NCI-H146 (cell line): ENCODE data around the gene ABCA7.

Source experiments
- DNase-seq: peaks from one replicate; lab custom pipeline; 2025; lab: John Stamatoyannopoulos, UW

The ABCA7 gene

DNA sequence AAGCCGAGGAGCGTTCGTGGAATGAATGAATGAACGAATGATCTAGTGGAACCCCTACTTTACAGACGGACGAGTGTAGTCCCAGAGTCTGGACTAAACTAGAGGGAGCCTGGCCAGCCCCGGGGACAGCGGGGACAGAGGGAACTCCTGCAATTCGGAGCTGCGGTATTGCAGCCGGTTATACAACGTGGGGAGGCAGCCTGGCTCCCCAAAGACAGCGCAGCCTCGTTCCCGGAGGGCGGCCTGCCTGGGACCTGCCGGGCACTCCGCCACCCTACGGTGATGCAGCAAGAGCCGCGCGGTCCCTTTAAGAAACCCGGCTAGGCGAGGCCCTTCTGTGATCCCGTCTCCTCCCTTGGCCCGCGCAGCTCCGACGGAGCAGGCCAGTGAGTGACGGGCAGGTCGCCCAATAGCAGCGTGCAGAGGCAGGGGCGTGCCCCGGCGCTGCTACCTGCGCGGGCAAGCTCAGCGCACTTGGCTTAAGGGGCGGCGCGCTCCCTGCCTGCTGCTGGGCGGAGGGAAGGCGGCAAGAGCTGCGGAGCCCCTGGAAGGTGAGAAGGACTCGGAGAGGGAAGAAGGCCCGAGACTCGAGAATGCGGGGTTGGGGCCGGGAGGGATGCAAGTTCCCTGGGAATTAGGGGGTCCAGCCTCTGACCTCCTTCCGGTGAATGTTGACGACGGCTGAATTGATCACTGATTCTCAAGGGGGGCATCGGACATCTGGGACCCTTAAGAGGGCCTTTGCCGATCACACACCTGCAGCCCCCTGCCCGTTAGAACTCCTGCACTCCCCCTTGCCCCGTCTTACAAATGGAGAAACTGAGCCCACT, at the start of gene ABCA7:
TSS of gene ABCA7 (plus strand) at position 462 of the 830 bp plus-strand sequence. CDS start 1,255 bp downstream, outside the sequence.
- DNase-seq = peak; percentile 93

GRCh38 chr19:990119-990571, 49.8 kb upstream of the ABCA7 start:
- no peak for DNase-seq

DNA sequence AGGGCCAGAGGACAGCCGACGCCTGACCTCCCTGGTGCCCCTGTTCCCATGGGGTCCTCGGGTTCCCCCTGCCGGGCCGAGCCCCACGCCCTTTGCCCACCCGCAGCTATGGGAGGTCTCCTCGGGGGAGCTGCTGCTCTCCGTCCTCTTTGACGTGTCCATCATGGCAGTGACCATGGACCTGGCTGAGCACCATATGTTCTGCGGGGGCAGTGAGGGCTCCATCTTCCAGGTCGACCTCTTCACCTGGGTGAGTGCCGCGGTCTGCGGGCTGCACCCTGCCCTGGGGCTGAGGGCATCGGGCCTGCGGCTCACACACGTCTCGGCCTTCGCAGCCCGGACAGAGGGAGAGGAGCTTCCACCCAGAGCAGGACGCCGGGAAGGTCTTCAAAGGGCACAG, 49.2 kb upstream of the ABCA7 start:
- no peak for DNase-seq

- no peak for DNase-seq
Measured at GRCh38 chr19:991174-991931, 48.6 kb upstream of the ABCA7 start.

GRCh38 chr19:991932-992669, 47.8 kb upstream of the ABCA7 start:
- no peak for DNase-seq

- no peak for DNase-seq
Measured at GRCh38 chr19:992670-993055, 47.2 kb upstream of the ABCA7 start.

DNA sequence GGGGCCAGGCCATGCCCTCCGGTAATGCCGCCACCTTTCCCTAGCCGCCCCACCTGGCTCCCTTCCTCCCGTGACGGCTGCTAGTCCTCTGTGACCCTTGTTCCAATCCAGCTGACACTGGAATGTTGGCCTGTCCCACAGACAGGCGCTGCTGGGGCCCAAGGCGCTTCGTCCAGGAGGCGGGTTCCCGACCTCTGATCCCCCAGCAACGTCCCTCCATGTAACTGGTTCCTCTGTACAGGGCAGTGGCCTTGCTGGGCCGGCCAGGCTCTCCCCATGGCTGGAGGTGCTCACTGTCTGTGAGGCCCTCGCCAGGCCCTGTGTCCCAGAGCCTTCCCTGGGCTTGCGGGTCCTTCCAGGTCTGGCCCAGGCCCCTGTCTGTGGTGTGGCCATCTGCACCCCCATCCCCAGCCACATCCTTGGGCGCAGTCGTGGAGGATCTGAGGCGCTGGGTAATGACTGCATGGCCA, 46.5 kb upstream of the ABCA7 start:
- DNase-seq = no peak

DNA sequence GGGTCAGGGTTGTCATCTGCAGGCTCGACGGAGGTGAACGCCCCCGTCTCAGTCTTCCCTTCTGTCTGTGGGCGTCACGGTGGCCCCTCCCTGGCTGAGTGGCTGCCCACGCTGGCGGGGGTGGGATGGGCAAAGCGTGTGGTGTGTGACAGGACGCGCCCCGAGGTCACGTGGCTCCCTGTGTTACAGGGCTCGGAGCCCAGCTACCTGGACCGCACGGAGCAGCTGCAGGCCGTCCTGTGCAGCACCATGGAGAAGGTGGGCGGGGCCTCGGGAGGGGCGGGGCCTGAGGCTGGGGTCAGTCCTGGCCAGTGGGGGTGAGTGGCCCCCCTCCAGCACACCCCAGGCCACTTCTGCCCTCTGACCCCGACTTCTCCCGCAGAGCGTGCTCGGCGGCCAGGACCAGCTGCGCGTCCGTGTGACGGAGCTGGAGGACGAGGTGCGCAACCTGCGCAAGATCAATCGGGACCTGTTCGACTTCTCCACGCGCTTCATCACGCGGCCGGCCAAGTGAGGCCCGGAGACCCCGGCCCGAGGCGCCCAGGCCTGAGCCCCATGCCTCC, 46.0 kb upstream of the ABCA7 start:
- DNase-seq = no peak

GRCh38 chr19:994516-994915, 45.4 kb upstream of the ABCA7 start:
- DNase-seq = no peak

DNA sequence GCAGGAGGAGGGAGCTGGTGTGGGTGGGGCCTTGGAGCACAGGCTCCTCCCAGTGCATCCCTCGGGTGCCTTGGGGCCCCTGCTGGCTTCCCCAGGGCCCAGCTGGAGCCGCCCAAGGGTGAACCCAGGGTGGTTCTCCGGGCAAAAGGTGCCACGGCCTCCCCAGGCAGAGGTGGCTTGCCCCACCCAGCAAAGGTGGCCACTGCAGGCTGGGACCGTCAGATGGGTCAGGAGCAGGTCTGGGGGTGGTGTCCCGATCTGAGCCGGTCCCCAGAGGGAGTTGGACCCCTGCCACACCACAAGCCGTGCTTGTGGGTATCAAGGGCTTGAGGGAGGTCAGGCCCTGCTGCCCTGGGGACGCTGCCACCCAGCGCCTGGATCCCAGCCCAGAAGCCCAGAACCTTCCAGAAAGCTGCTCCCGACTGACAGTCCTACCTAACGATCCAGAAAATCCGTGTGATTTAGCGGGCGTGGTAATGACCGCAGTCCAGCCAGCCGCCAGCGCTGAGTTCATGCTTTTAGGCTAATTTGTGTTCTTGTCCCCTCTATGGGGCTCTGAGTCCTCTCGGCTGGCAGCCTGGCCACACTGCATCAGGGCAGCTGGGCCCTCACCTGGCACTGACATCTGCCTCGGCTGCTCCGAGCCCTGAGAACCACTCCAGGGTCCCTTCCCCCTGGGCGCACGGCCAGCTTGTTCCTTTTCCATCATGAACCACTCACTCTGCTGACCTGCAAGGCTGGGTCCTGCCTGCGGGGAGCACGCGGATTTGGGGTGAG, 44.7 kb upstream of the ABCA7 start:
- no peak for DNase-seq

DNA sequence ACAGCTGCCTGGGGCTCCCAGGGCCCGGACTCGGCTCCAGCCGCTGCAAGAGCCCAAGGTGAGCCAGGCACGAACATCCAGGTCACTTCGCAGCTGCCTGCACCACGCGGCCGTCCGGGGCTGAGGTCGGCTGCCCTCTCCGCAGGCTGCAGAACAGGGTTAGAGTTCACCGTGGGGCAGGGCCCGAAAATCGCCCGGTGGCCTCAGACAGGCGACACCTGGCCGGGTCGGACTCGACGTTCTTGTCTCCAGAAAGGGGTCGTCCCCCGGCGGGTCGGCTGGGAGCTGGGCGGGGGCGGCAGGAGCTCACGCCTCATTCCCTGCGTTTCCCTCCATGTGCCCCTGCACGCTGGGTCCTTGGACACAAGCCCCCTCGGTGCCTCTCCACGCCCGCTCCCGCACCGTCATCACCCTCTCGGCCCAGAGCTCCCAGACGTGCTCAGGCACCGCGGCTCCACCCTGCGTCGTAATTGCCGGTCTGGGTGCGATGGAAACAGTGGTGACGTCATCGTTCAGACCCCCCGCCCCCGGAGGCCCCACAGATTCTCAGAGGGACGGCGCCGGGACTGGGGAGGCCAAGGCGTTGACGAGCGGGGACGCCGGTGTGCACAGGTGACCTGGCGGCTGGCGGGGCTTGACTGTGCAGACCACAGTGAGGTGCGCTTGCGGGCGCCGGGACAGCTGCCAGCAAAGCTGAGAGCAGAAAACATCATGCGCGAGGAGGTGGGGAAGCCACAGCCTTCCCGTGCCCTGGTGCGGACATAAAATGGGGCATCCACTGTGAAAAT, 43.7 kb upstream of the ABCA7 start:
- DNase-seq = peak; percentile 57

DNA sequence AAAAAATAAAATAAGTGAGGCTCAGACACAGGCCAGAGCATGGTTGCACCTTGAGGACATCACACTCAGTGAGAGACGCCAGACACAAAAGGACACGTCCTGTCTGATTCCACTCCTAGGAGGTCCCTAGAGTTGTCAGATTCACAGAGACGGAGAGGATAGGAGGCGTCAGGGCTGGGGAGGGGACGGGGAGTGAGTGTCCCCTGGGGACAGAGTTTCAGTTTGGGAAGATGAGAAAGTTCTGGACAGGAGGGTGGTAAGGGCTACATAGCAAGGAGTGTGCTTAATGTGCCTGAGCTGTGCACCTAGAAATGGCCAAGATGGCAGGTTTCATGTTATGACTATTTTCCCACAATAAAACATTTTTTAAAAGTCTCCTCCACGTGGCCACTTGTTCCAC, 41.8 kb upstream of the ABCA7 start:
- no peak for DNase-seq

DNA sequence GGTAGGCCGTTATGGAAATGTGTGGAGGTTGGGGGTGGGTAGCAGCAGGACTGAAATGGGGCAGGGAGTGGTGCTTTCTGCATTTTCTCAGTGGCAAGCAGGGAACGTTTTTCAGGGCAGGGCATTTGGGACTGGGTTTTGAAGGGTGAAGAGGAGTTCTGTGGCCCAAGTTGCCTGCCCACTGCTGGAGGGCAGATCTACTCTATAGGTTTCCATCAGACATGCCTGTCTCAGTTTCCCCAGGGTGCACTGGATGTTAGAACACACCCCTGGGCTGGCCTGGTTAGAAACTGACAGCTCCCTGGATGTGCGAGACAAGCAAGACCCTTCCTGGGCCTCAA, 40.6 kb upstream of the ABCA7 start:
- no peak for DNase-seq

GRCh38 chr19:1000095-1000494, 39.8 kb upstream of the ABCA7 start, which contains the start of gene GRIN3B:
TSS of gene GRIN3B (plus strand) at chr19:1000419. CDS start at chr19:1000438, 19 bp downstream.
- DNase-seq = peak; percentile 25

- DNase-seq = no peak
Measured at GRCh38 chr19:1000591-1001537, 39.0 kb upstream of the ABCA7 start.

DNA sequence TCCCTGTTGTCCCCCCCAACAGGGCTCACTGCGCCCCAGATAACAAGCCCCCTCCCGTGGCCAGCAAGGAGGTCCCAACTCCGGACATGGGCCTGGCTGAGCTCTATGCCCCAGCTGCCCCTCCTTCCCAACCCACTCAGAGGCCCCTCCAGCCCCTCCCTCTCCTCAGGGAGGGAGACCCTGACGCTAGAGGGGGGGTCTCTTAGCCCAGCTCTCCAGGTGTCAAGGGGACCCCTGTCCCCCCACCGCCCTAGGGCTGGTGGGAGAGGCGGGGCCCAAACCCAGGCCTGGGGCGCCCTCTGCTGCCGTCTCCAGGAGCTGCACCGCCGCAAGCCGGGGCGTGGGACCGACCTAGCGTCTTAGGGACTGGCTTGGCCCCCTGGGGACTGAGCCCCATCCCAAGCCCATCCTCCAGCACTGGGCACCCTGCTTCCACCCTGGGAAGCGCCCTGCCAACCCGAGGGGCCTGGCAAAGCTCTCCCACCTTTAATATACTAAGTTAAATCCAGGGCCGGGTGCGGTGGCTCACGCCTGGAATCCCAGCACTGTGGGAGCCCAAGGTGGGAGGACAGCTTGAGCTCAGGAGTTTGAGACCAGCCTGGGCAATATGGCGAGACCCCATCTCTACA, 38.3 kb upstream of the ABCA7 start:
- DNase-seq = peak; percentile 15

- DNase-seq = no peak
Measured at GRCh38 chr19:1002600-1002999, 37.3 kb upstream of the ABCA7 start.

GRCh38 chr19:1003283-1003682, 36.6 kb upstream of the ABCA7 start:
- no peak for DNase-seq
